Urinary bladder (tissue), 4 donors: ENCODE results near the gene CLDN12. TPM values are rescaled to one million over a fixed set of nuclear protein-coding genes. Genes with fewer than 3 reads are reported as not detected.

Source experiments
- DNase-seq: peaks from one replicate; pipeline ENCODE4 v3.0.0-alpha.2; 2015; ENCODE audit errors: extremely low spot score
- H3K27ac ChIP-seq: one replicate; pipeline ENCODE4 v1.5.1; 2013; ENCODE audit warnings: low read depth, mild to moderate bottlenecking, moderate library complexity
- H3K36me3 ChIP-seq: one replicate; pipeline ENCODE4 v1.6.1; 2013; ENCODE audit warnings: mild to moderate bottlenecking, moderate library complexity; ENCODE audit not compliant: insufficient read depth
- H3K4me1 ChIP-seq: one replicate; pipeline ENCODE4 v1.6.1; 2013; ENCODE audit warnings: mild to moderate bottlenecking, moderate library complexity; ENCODE audit not compliant: insufficient read depth
- H3K4me3 ChIP-seq: one replicate; pipeline ENCODE4 v1.5.1; 2013; ENCODE audit warnings: low read depth, low read length
- WGBS: extraction: QIAGEN DNeasy Blood & Tissue Kit; methylation state at CpG from one replicate; pipeline ENCODE4 v1.1.7; 2013; 5-methylcytosine and 5-hydroxymethylcytosine counted together
- polyA plus RNA-seq: library from polyadenylated mRNA; stranded (reverse); fragments of 200-250 nt; gene quantifications from one replicate; pipeline ENCODE4 v1.2.3, GENCODE V29; 2013
- total RNA-seq: library from RNA; depleted of rRNA; stranded (reverse); fragments of >200 nt; gene quantifications from one replicate; pipeline ENCODE4 v1.2.3, GENCODE V29; 2014
- donor health status: healthy with polysubstance abuse.
- donor health status: healthy.

Gene CLDN12
- total and polyA plus RNA-seq, 2 donors: 20.2 to 39.8 TPM

GRCh38 chr7:90411510-90411909 lies 8.2 kb downstream of the CLDN12 start:
- no peak overlapping the region for H3K4me3 ChIP-seq
- no peaks in the 10 kb centered on the region for H3K36me3 ChIP-seq
- H3K4me1 ChIP-seq: no peaks in the 10 kb centered on the region
- H3K27ac ChIP-seq: no peak overlapping the region
- WGBS: 82% methylated on average over 2 of the region's 2 CpGs
- no peak for DNase-seq

- no peak for DNase-seq
These were observed 9.4 kb downstream of the CLDN12 start for GRCh38 chr7:90412458-90413184.

GRCh38 chr7:90413185-90413528 lies 9.9 kb downstream of the CLDN12 start:
- no peak overlapping the region for H3K27ac ChIP-seq
- WGBS: 98% methylated on average over 2 of the region's 2 CpGs

More at GRCh38 chr7:90412458-90413184, 9.4 kb downstream of the CLDN12 start:
- no peaks in the 10 kb centered on the region for H3K36me3 ChIP-seq
- no peaks in the 10 kb centered on the region for H3K4me1 ChIP-seq
- WGBS: 92% methylated on average over 11 of the region's 11 CpGs
- no peak overlapping the region for H3K27ac ChIP-seq
- no peak overlapping the region for H3K4me3 ChIP-seq

GRCh38 chr7:90421651-90422050 lies 18.4 kb downstream of the CLDN12 start:
- Histone ChIP-seq H3K27ac (no peak overlapping the region), H3K36me3 (no peaks in the 10 kb centered on the region), H3K4me3 (no peak overlapping the region), H3K4me1 (no peaks in the 10 kb centered on the region)
- WGBS: 88% methylated on average over 6 of the region's 6 CpGs
- no peak for DNase-seq

More at GRCh38 chr7:90413185-90413528, 9.9 kb downstream of the CLDN12 start:
- no peaks in the 10 kb centered on the region for H3K4me1 ChIP-seq
- no peak overlapping the region for H3K4me3 ChIP-seq
- H3K36me3 ChIP-seq: no peaks in the 10 kb centered on the region
- DNase-seq: no peak

GRCh38 chr7:90424720-90425119 lies 21.5 kb downstream of the CLDN12 start:
- Histone ChIP-seq H3K4me3 (no peak overlapping the region), H3K36me3 (no peaks in the 10 kb centered on the region), H3K4me1 (no peaks in the 10 kb centered on the region), H3K27ac (no peak overlapping the region)
- WGBS: 86% methylated on average over 3 of the region's 3 CpGs
- no peak for DNase-seq

GRCh38 chr7:90425376-90425775 lies 22.1 kb downstream of the CLDN12 start:
- DNase-seq: no peak
- no peaks in the 10 kb centered on the region for H3K4me1 ChIP-seq
- no peak overlapping the region for H3K27ac ChIP-seq
- 81% methylated on average over 2 of the region's 2 CpGs for WGBS
- H3K36me3 ChIP-seq: no peaks in the 10 kb centered on the region
- no peak overlapping the region for H3K4me3 ChIP-seq

- H3K36me3 ChIP-seq: no peaks in the 10 kb centered on the region
- WGBS: 89% methylated on average over 6 of the region's 6 CpGs
- DNase-seq: no peak
These were observed 27.6 kb downstream of the CLDN12 start for GRCh38 chr7:90430614-90431460.

GRCh38 chr7:90432752-90433151 lies 29.5 kb downstream of the CLDN12 start:
- no peak for DNase-seq
- no peak overlapping the region for H3K27ac ChIP-seq
- no peaks in the 10 kb centered on the region for H3K4me1 ChIP-seq
- WGBS: 70% methylated on average over 10 of the region's 10 CpGs
- no peaks in the 10 kb centered on the region for H3K36me3 ChIP-seq
- H3K4me3 ChIP-seq: no peak overlapping the region

More at GRCh38 chr7:90430614-90431460, 27.6 kb downstream of the CLDN12 start:
- no peak overlapping the region for H3K4me3 ChIP-seq
- no peak overlapping the region for H3K27ac ChIP-seq
- no peaks in the 10 kb centered on the region for H3K4me1 ChIP-seq

GRCh38 chr7:90433221-90433620 lies 30.0 kb downstream of the CLDN12 start:
- no peak overlapping the region for H3K27ac ChIP-seq
- H3K36me3 ChIP-seq: no peaks in the 10 kb centered on the region
- no peak for DNase-seq
- H3K4me1 ChIP-seq: no peaks in the 10 kb centered on the region
- 77% methylated on average over 3 of the region's 3 CpGs for WGBS
- no peak overlapping the region for H3K4me3 ChIP-seq

- DNase-seq: no peak
- Histone ChIP-seq H3K4me1 (no peaks in the 10 kb centered on the region), H3K4me3 (no peak overlapping the region), H3K36me3 (no peaks in the 10 kb centered on the region), H3K27ac (no peak overlapping the region)
- 60% methylated on average over 2 of the region's 2 CpGs for WGBS
These were observed 42.4 kb downstream of the CLDN12 start for GRCh38 chr7:90445633-90446032.

GRCh38 chr7:90446137-90446899 lies 43.1 kb downstream of the CLDN12 start:
- Histone ChIP-seq H3K4me1 (no peaks in the 10 kb centered on the region), H3K4me3 (no peak overlapping the region), H3K27ac (no peak overlapping the region), H3K36me3 (no peaks in the 10 kb centered on the region)
- no peak for DNase-seq
- 60% methylated on average over 4 of the region's 4 CpGs for WGBS

- Histone ChIP-seq H3K27ac (no peak overlapping the region), H3K36me3 (no peaks in the 10 kb centered on the region), H3K4me1 (no peaks in the 10 kb centered on the region), H3K4me3 (no peak overlapping the region)
- no peak for DNase-seq
These were observed 50.1 kb downstream of the CLDN12 start for GRCh38 chr7:90453259-90453891.

- Histone ChIP-seq H3K27ac (no peak overlapping the region), H3K4me3 (no peak overlapping the region), H3K36me3 (no peaks in the 10 kb centered on the region), H3K4me1 (no peaks in the 10 kb centered on the region)
- DNase-seq: no peak
- WGBS: 26% methylated on average over 1 of the region's 1 CpG
These were observed 50.7 kb downstream of the CLDN12 start for GRCh38 chr7:90453931-90454330.
